ENCODE measurements around the gene ARHGEF40. TPM values are rescaled to one million over a fixed set of nuclear protein-coding genes. Genes with fewer than 3 reads are reported as not detected.
A peak's percentile ranks its signal among the peaks of the same experiment; 100 is the strongest.

ARHGEF40 gene

GRCh38 chr14:21123429-21123828 lies 53.3 kb downstream of the ARHGEF40 start:
- DNase-seq = no peak
- no peak overlapping the region for H3K4me3 ChIP-seq (ENCODE audit: low read length)
- H3K56ac ChIP-seq (ENCODE audit: low read length) = no peak overlapping the region
- H3K79me1 ChIP-seq (ENCODE audit: low read length) = no peaks in the 10 kb centered on the region
- no peaks in the 10 kb centered on the region for H3K4me1 ChIP-seq (ENCODE audit: control insufficient read depth, low read depth, low read length)
- no peaks in the 10 kb centered on the region for H3K79me2 ChIP-seq (ENCODE audit: control insufficient read depth, insufficient read depth, low read length)
- H2AK5ac ChIP-seq (ENCODE audit: low read length) = no peak overlapping the region
- H2BK5ac ChIP-seq (ENCODE audit: low read length) = no peak overlapping the region
- H3K27me3 ChIP-seq (ENCODE audit: insufficient read depth, low read length, poor library complexity) = no peaks in the 10 kb centered on the region
- H3K4ac ChIP-seq (ENCODE audit: low read depth, low read length) = no peak overlapping the region
- no peak overlapping the region for H3K4me2 ChIP-seq (ENCODE audit: low read length)
- no peak overlapping the region for H2BK15ac ChIP-seq (replicated peaks; ENCODE audit: low read depth)
- no peak overlapping the region for H3K27ac ChIP-seq (ENCODE audit: low read depth, low read length)
- no peaks in the 10 kb centered on the region for H3K36me3 ChIP-seq (ENCODE audit: control insufficient read depth, insufficient read depth, low read length)
- no peak overlapping the region for H3K18ac ChIP-seq (ENCODE audit: low read length)
- H4K5ac ChIP-seq (ENCODE audit: low read length) = no peak overlapping the region
- H4K8ac ChIP-seq (ENCODE audit: low read depth, low read length) = no peak overlapping the region
- no peak overlapping the region for H3K9ac ChIP-seq (ENCODE audit: low read length)
- no CpG with 5 or more reads among the region's 1 CpG for WGBS (ENCODE audit: extremely low coverage, insufficient coverage, low lambda C conversion rate)
- H3K23ac ChIP-seq (ENCODE audit: low read length) = no peak overlapping the region
- H2BK120ac ChIP-seq (ENCODE audit: low read depth, low read length) = no peak overlapping the region

DNA sequence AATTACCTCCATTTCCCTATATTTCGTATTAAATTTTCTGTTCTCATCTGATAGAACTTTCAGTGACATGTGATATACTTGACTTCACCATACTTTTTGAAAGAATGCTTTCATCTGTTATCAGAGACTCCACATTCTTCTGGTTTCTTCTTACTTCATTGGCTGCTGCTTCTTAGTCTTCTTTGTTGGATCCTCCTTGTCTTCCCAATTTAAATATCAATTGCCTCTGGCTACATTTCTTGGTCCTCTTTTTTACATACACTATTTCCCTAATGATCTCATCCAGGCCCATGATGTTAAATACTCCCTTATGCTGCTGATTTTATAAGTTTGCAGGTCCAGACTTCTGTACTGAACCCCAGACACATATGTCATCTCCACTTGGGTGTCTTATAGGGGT lies 63.8 kb downstream of the ARHGEF40 start:
- no peak overlapping the region for H4K8ac ChIP-seq (ENCODE audit: low read depth, low read length)
- H3K4ac ChIP-seq (ENCODE audit: low read depth, low read length) = no peak overlapping the region
- no peak overlapping the region for H3K27ac ChIP-seq (ENCODE audit: low read depth, low read length)
- H3K27me3 ChIP-seq (ENCODE audit: insufficient read depth, low read length, poor library complexity) = no peaks in the 10 kb centered on the region
- whole genome bisulfite sequencing (ENCODE audit: extremely low coverage, insufficient coverage, low lambda C conversion rate) = 100% methylated on average over 1 of the region's 1 CpG
- no peak overlapping the region for H3K9ac ChIP-seq (ENCODE audit: low read length)
- no peak overlapping the region for H3K4me2 ChIP-seq (ENCODE audit: low read length)
- no peak overlapping the region for H2BK15ac ChIP-seq (replicated peaks; ENCODE audit: low read depth)
- H3K4me3 ChIP-seq (ENCODE audit: low read length) = no peak overlapping the region
- H2BK5ac ChIP-seq (ENCODE audit: low read length) = no peak overlapping the region
- peak; percentile 60 for DNase-seq
- no peak overlapping the region for H2BK120ac ChIP-seq (ENCODE audit: low read depth, low read length)
- H3K18ac ChIP-seq (ENCODE audit: low read length) = no peak overlapping the region
- no peaks in the 10 kb centered on the region for H3K36me3 ChIP-seq (ENCODE audit: control insufficient read depth, insufficient read depth, low read length)
- H4K5ac ChIP-seq (ENCODE audit: low read length) = no peak overlapping the region
- H3K79me1 ChIP-seq (ENCODE audit: low read length) = no peaks in the 10 kb centered on the region
- no peaks in the 10 kb centered on the region for H3K4me1 ChIP-seq (ENCODE audit: control insufficient read depth, low read depth, low read length)
- H3K23ac ChIP-seq (ENCODE audit: low read length) = no peak overlapping the region
- no peak overlapping the region for H2AK5ac ChIP-seq (ENCODE audit: low read length)
- H3K56ac ChIP-seq (ENCODE audit: low read length) = no peak overlapping the region
- H3K79me2 ChIP-seq (ENCODE audit: control insufficient read depth, insufficient read depth, low read length) = no peaks in the 10 kb centered on the region

GRCh38 chr14:21136024-21136423 lies 65.9 kb downstream of the ARHGEF40 start:
- no peaks in the 10 kb centered on the region for H3K36me3 ChIP-seq (ENCODE audit: control insufficient read depth, insufficient read depth, low read length)
- no peak overlapping the region for H3K4me2 ChIP-seq (ENCODE audit: low read length)
- no peak overlapping the region for H2BK15ac ChIP-seq (replicated peaks; ENCODE audit: low read depth)
- no peak overlapping the region for H2BK120ac ChIP-seq (ENCODE audit: low read depth, low read length)
- no peaks in the 10 kb centered on the region for H3K79me1 ChIP-seq (ENCODE audit: low read length)
- no CpG with 5 or more reads among the region's 1 CpG for WGBS (ENCODE audit: extremely low coverage, insufficient coverage, low lambda C conversion rate)
- no peak overlapping the region for H3K4me3 ChIP-seq (ENCODE audit: low read length)
- H3K79me2 ChIP-seq (ENCODE audit: control insufficient read depth, insufficient read depth, low read length) = no peaks in the 10 kb centered on the region
- H2AK5ac ChIP-seq (ENCODE audit: low read length) = no peak overlapping the region
- H3K18ac ChIP-seq (ENCODE audit: low read length) = no peak overlapping the region
- no peak overlapping the region for H3K4ac ChIP-seq (ENCODE audit: low read depth, low read length)
- no peak overlapping the region for H3K56ac ChIP-seq (ENCODE audit: low read length)
- H3K27ac ChIP-seq (ENCODE audit: low read depth, low read length) = no peak overlapping the region
- no peak overlapping the region for H4K8ac ChIP-seq (ENCODE audit: low read depth, low read length)
- H3K27me3 ChIP-seq (ENCODE audit: insufficient read depth, low read length, poor library complexity) = no peaks in the 10 kb centered on the region
- no peak overlapping the region for H3K9ac ChIP-seq (ENCODE audit: low read length)
- no peaks in the 10 kb centered on the region for H3K4me1 ChIP-seq (ENCODE audit: control insufficient read depth, low read depth, low read length)
- no peak overlapping the region for H2BK5ac ChIP-seq (ENCODE audit: low read length)
- no peak overlapping the region for H3K23ac ChIP-seq (ENCODE audit: low read length)
- DNase-seq = peak; percentile 19
- H4K5ac ChIP-seq (ENCODE audit: low read length) = no peak overlapping the region

Small RNA genes within 50 kb of the gene (small RNA-seq; reads per million reads assigned to genes)
- gene RNU6-252P (ENCODE audit: insufficient read depth) = not detected

Measured in mesendoderm (in vitro differentiated cells).